ENCODE data around the gene GRPR.

GRCh38 chrX:16177260-16177659 lies 53.9 kb downstream of the GRPR start:
- TF ChIP-seq NFATC3 (CRISPR knock-in tag; IDR thresholded peaks at IDR 0.05) (no peak), GABPA (IDR thresholded peaks at IDR 0.05; ENCODE audit: low read depth, low read length) (no peak), GABPA (CRISPR knock-in tag; IDR thresholded peaks at IDR 0.05; ENCODE audit: low read depth) (no peak), ZNF274 (CRISPR knock-in tag; IDR thresholded peaks at IDR 0.05) (no peak), HOXA5 (CRISPR knock-in tag; IDR thresholded peaks at IDR 0.05) (no peak), MAX (IDR thresholded peaks at IDR 0.05) (no peak), PREB (CRISPR knock-in tag; IDR thresholded peaks at IDR 0.05) (no peak), ZNF275 (CRISPR knock-in tag; IDR thresholded peaks at IDR 0.05; ENCODE audit: borderline replicate concordance) (no peak)

Measured in HepG2 (cell line).